Activated CD4-positive, CD25-positive, alpha-beta regulatory T cell treated with anti-CD3 and anti-CD28 coated beads, Interleukin-2, amount 50 U/mL, for 24 hours (primary cell): ENCODE measurements around the gene CLDN19.
A peak's percentile ranks its signal among the peaks of the same experiment; 100 is the strongest.

ENCODE experiments used
- ATAC-seq, 2 donors: fragments of 150-1000 bp; cut with Tn5 transposase; one replicate each; pipeline ENCODE4 v1.10.0; 2021; ENCODE audit warnings: mild to moderate bottlenecking in 1 of 2, moderate library complexity in 1 of 2

CLDN19 gene

GRCh38 chr1:42739753-42740700, at the start of gene CLDN19:
CLDN19 (minus strand) TSS chr1:42740236; CDS start chr1:42740063, 173 bp downstream.
- ATAC-seq, result no peak

GRCh38 chr1:42788021-42788420, 48.0 kb upstream of the CLDN19 start:
- ATAC-seq, result no peak

GRCh38 chr1:42786097-42786496, 46.1 kb upstream of the CLDN19 start:
- no peak for ATAC-seq

GRCh38 chr1:42784946-42785693, 45.1 kb upstream of the CLDN19 start, which contains the start of gene TMEM269:
TMEM269 (plus strand) TSS chr1:42784991; CDS start chr1:42789894, 4,903 bp downstream.
- ATAC-seq, result peak; percentile 73 to 80

GRCh38 chr1:42784547-42784945, 44.5 kb upstream of the CLDN19 start:
- no peak for ATAC-seq

GRCh38 chr1:42783092-42783491, 43.1 kb upstream of the CLDN19 start:
- ATAC-seq, result no peak

- no peak for ATAC-seq
These were observed 40.1 kb upstream of the CLDN19 start for GRCh38 chr1:42780176-42780575.

GRCh38 chr1:42779725-42780124, 39.7 kb upstream of the CLDN19 start:
- no peak for ATAC-seq

GRCh38 chr1:42777852-42778251, 37.8 kb upstream of the CLDN19 start:
- ATAC-seq, result no peak

GRCh38 chr1:42776502-42776901, 36.5 kb upstream of the CLDN19 start:
- ATAC-seq, result no peak

GRCh38 chr1:42774928-42775526, 35.0 kb upstream of the CLDN19 start:
- ATAC-seq, result no peak

- no peak for ATAC-seq
These were observed 33.4 kb upstream of the CLDN19 start for GRCh38 chr1:42773420-42773819.

GRCh38 chr1:42769811-42770210, 29.8 kb upstream of the CLDN19 start:
- no peak for ATAC-seq

- ATAC-seq, result no peak
These were observed 28.1 kb upstream of the CLDN19 start for GRCh38 chr1:42768172-42768571.

- ATAC-seq, result peak; percentile 20 to 25
These were observed 27.5 kb upstream of the CLDN19 start for GRCh38 chr1:42767510-42768000.

- peak; percentile 93 to 94 for ATAC-seq
These were observed 26.9 kb upstream of the CLDN19 start, which contains the start of the genes C1orf50 and P3H1 for GRCh38 chr1:42766741-42767509. C1orf50 (plus strand) TSS chr1:42767249; CDS start chr1:42767312, 63 bp downstream. P3H1 (minus strand) TSS chr1:42767028; CDS start chr1:42766971, 57 bp downstream.

- ATAC-seq, result peak; percentile 9 to 20
These were observed 26.1 kb upstream of the CLDN19 start for GRCh38 chr1:42765832-42766740.

GRCh38 chr1:42765269-42765668, 25.2 kb upstream of the CLDN19 start:
- ATAC-seq, result no peak

- no peak for ATAC-seq
These were observed 22.2 kb upstream of the CLDN19 start for GRCh38 chr1:42762269-42762668.

GRCh38 chr1:42761567-42761966, 21.5 kb upstream of the CLDN19 start:
- no peak for ATAC-seq

- no peak for ATAC-seq
These were observed 19.1 kb upstream of the CLDN19 start for GRCh38 chr1:42759114-42759513.
